Liver (tissue), 9 donors: ENCODE measurements around the gene STK40. TPM values are rescaled to one million over a fixed set of nuclear protein-coding genes. Genes with fewer than 3 reads are reported as not detected.

Experiments
- DNase-seq: peaks from one replicate; pipeline ENCODE4 v3.0.0-alpha.2; 2017; ENCODE audit warnings: low spot score
- H3K27ac ChIP-seq, 2 donors: one replicate each; pipeline ENCODE4 v1.7.0; 2013; ENCODE audit warnings: inconsistent platforms in 2 of 2, low read length in 2 of 2, control low read depth in 1 of 2, low read depth in 1 of 2, mild to moderate bottlenecking in 1 of 2
- H3K27me3 ChIP-seq, 4 donors: one replicate each; pipeline versions ENCODE4 v1.6.1 to v1.7.0; 2013; ENCODE audit warnings: low read length in 3 of 4, inconsistent platforms in 1 of 4, mild to moderate bottlenecking in 1 of 4, moderate library complexity in 1 of 4; ENCODE audit not compliant: control insufficient read depth in 4 of 4, insufficient read depth in 4 of 4
- H3K36me3 ChIP-seq, 4 donors: one replicate each; pipeline versions ENCODE4 v1.6.1 to v1.7.0; 2013; ENCODE audit warnings: low read length in 3 of 4, mild to moderate bottlenecking in 3 of 4, low read depth in 1 of 4, moderate library complexity in 1 of 4; ENCODE audit not compliant: control insufficient read depth in 4 of 4, insufficient read depth in 3 of 4
- H3K4me1 ChIP-seq, 4 donors: one replicate each; pipeline versions ENCODE4 v1.6.1 to v1.7.0; 2013; ENCODE audit warnings: low read length in 3 of 4, mild to moderate bottlenecking in 3 of 4, moderate library complexity in 1 of 4; ENCODE audit not compliant: control insufficient read depth in 4 of 4, insufficient read depth in 4 of 4
- H3K4me3 ChIP-seq, 3 donors: one replicate each; pipeline versions ENCODE4 v1.6.1 to v1.7.0; 2013; ENCODE audit warnings: low read length in 3 of 3, control low read depth in 1 of 3, low read depth in 1 of 3, mild to moderate bottlenecking in 1 of 3
- H3K9ac ChIP-seq, 2 donors: one replicate each; pipeline ENCODE4 v1.7.0; 2013; ENCODE audit warnings: low read length in 2 of 2, mild to moderate bottlenecking in 2 of 2, moderate library complexity in 2 of 2, control low read depth in 1 of 2, low read depth in 1 of 2
- H3K9me3 ChIP-seq, 4 donors: one replicate each; pipeline versions ENCODE4 v1.6.1 to v1.7.0; 2013; ENCODE audit warnings: low read length in 3 of 4; ENCODE audit not compliant: control insufficient read depth in 4 of 4
- ATF3 ChIP-seq: IDR thresholded peaks from 2 replicates; pipeline ENCODE4 v1.6.1; 2016; ENCODE audit warnings: antibody characterized with exemption
- CTCF ChIP-seq: fragments of 150-350 bp; IDR thresholded peaks from 2 replicates; pipeline ENCODE4 v1.5.1; 2017; ENCODE audit warnings: improper control_type of control experiment, low read depth, low read length; ENCODE audit not compliant: missing input control
- EGR1 ChIP-seq, 2 donors: IDR thresholded peaks; 2 replicates each; pipeline ENCODE4 v1.6.1; 2016 to 2018; ENCODE audit warnings: antibody characterized with exemption in 2 of 2, low read depth in 2 of 2
- FOXA1 ChIP-seq: IDR thresholded peaks from 2 replicates; pipeline ENCODE4 v1.6.1; 2016; ENCODE audit warnings: antibody characterized with exemption
- FOXA2 ChIP-seq: IDR thresholded peaks from 2 replicates; pipeline ENCODE4 v1.6.1; 2016; ENCODE audit warnings: antibody characterized with exemption
- GABPA ChIP-seq, 2 donors: IDR thresholded peaks in 1 of 2; conservative IDR thresholded peaks in 1 of 2; 2 replicates each; pipeline ENCODE4 v1.6.1; 2016; ENCODE audit warnings: antibody characterized with exemption in 2 of 2, mild to moderate bottlenecking in 1 of 2, moderate library complexity in 1 of 2
- HNF4A ChIP-seq, 2 donors: conservative IDR thresholded peaks; 2 replicates each; pipeline ENCODE4 v1.6.1; 2016; ENCODE audit warnings: antibody characterized with exemption in 2 of 2, mild to moderate bottlenecking in 2 of 2
- HNF4G ChIP-seq: IDR thresholded peaks from 2 replicates; pipeline ENCODE4 v1.6.1; 2016; ENCODE audit warnings: antibody characterized with exemption
- JUND ChIP-seq, 2 donors: IDR thresholded peaks; 2 replicates each; pipeline ENCODE4 v1.6.1; 2016; ENCODE audit warnings: antibody characterized with exemption in 2 of 2
- MAX ChIP-seq: IDR thresholded peaks from 2 replicates; pipeline ENCODE4 v1.6.1; 2016; ENCODE audit warnings: antibody characterized with exemption
- NR2F2 ChIP-seq: IDR thresholded peaks from 2 replicates; pipeline ENCODE4 v1.6.1; 2016; ENCODE audit warnings: antibody characterized with exemption
- RAD21 ChIP-seq, 2 donors: IDR thresholded peaks; 2 replicates each; pipeline ENCODE4 v1.6.1; 2016; ENCODE audit warnings: antibody characterized with exemption in 2 of 2, mild to moderate bottlenecking in 2 of 2
- RXRA ChIP-seq, 2 donors: IDR thresholded peaks; 2 replicates each; pipeline ENCODE4 v1.6.1; 2017 to 2018; ENCODE audit warnings: antibody characterized with exemption in 2 of 2, mild to moderate bottlenecking in 1 of 2
- SP1 ChIP-seq: IDR thresholded peaks from 2 replicates; pipeline ENCODE4 v1.6.1; 2018; ENCODE audit warnings: antibody characterized with exemption, mild to moderate bottlenecking
- TAF1 ChIP-seq: conservative IDR thresholded peaks from 2 replicates; pipeline ENCODE4 v1.6.1; 2016; ENCODE audit warnings: antibody characterized with exemption, mild to moderate bottlenecking
- YY1 ChIP-seq: IDR thresholded peaks from 2 replicates; pipeline ENCODE4 v1.6.1; 2016; ENCODE audit warnings: antibody characterized with exemption, mild to moderate bottlenecking
- ZBTB33 ChIP-seq: IDR thresholded peaks from 2 replicates; pipeline ENCODE4 v1.6.1; 2016; ENCODE audit warnings: antibody characterized with exemption
- WGBS: extraction: QIAGEN DNeasy Blood & Tissue Kit; methylation state at CpG from one replicate; pipeline ENCODE4 v1.1.7; 2013; 5-methylcytosine and 5-hydroxymethylcytosine counted together
- polyA plus RNA-seq, 2 donors: library from polyadenylated mRNA; stranded (reverse) in 1 of 2; unstranded in 1 of 2; fragments of 200-250 nt in 1 of 2; fragments of >200 nt in 1 of 2; fragmentation: Nextera tagmentation in 1 of 2; extraction: Ambion mirVana in 1 of 2; gene quantifications; one replicate each; pipeline versions ENCODE4 v1.2.1 to v1.2.3, GENCODE V29; 2013 to 2015
- total RNA-seq, 2 donors: library from RNA; depleted of rRNA; stranded (reverse); fragments of >200 nt; gene quantifications; one replicate each; pipeline ENCODE4 v1.2.3, GENCODE V29; 2014
- donor health status: healthy.
- donor health status: healthy.
- donor health status: healthy.
- donor health status: healthy.
- donor health status: healthy.

Gene STK40
- total and polyA plus RNA-seq, 4 donors: 13.0 to 26.8 (median 21.9) TPM

GRCh38 chr1:36300526-36300925 lies 85.2 kb downstream of the STK40 start:
- Histone ChIP-seq H3K9me3 (no peaks in the 10 kb centered on the region), H3K4me1 (peaks cover 0 to 2% (median under 1%) of the 10 kb centered on the region in 4 donors), H3K36me3 (peaks cover 18 to 69% (median 55%) of the 10 kb centered on the region in 4 donors), H3K27ac (peak overlapping the region; percentile 61 to 75), H3K4me3 (no peak overlapping the region), H3K9ac (no peak overlapping the region), H3K27me3 (no peaks in the 10 kb centered on the region)
- no peak for DNase-seq
- WGBS: 90% methylated on average over 1 of the region's 1 CpG
- TF ChIP-seq FOXA1 (no peak), GABPA (IDR thresholded peaks at IDR 0.05 in 1 of 2, conservative IDR thresholded peaks at IDR 0.05 in 1 of 2) (no peak), ATF3 (no peak), HNF4A (conservative IDR thresholded peaks at IDR 0.05) (no peak), YY1 (no peak), RAD21 (IDR thresholded peaks at IDR 0.05) (no peak), NR2F2 (no peak), MAX (no peak), FOXA2 (no peak), TAF1 (no peak), SP1 (no peak)

GRCh38 chr1:36298640-36299039 lies 87.1 kb downstream of the STK40 start:
- Histone ChIP-seq H3K9me3 (no peaks in the 10 kb centered on the region), H3K9ac (no peak overlapping the region), H3K4me1 (no peaks in the 10 kb centered on the region), H3K4me3 (no peak overlapping the region), H3K27me3 (no peaks in the 10 kb centered on the region), H3K27ac (no peak overlapping the region), H3K36me3 (peaks cover 15 to 77% (median 61%) of the 10 kb centered on the region in 4 donors)
- no peak for DNase-seq
- no peak for TF ChIP-seq RAD21 (IDR thresholded peaks at IDR 0.05)
- 93% methylated on average over 5 of the region's 5 CpGs for WGBS

- H3K9me3 ChIP-seq: no peaks in the 10 kb centered on the region
- H3K27me3 ChIP-seq: no peaks in the 10 kb centered on the region
- no peak overlapping the region for H3K4me3 ChIP-seq
- DNase-seq: no peak
- no peak for TF ChIP-seq ATF3
- TF ChIP-seq ZBTB33: no peak
- no peak for TF ChIP-seq RAD21 (IDR thresholded peaks at IDR 0.05)
- no peak for TF ChIP-seq HNF4A (conservative IDR thresholded peaks at IDR 0.05)
- TF ChIP-seq JUND (IDR thresholded peaks at IDR 0.05): no peak
- no peak for TF ChIP-seq RXRA (IDR thresholded peaks at IDR 0.05)
- TF ChIP-seq FOXA1: no peak
- no peak for TF ChIP-seq HNF4G
- TF ChIP-seq CTCF: no peak
- no peak for TF ChIP-seq EGR1 (IDR thresholded peaks at IDR 0.05; ENCODE audit: low read depth in 2 of 2)
- TF ChIP-seq FOXA2: no peak
- no peak overlapping the region for H3K27ac ChIP-seq
- WGBS: 83% methylated on average over 2 of the region's 2 CpGs
- H3K4me1 ChIP-seq: no peaks in the 10 kb centered on the region
- H3K9ac ChIP-seq: no peak overlapping the region
- peaks cover 9 to 74% (median 57%) of the 10 kb centered on the region in 4 donors for H3K36me3 ChIP-seq
Observed at GRCh38 chr1:36297062-36297461, 88.7 kb downstream of the STK40 start.
